Mammary epithelial cell (primary cell): ENCODE measurements around the gene DNAAF5.

Source experiments
- CTCF ChIP-seq, 2 donors: IDR thresholded peaks in 1 of 2; conservative IDR thresholded peaks in 1 of 2; 2 replicates each; pipeline ENCODE4 v1.5.1; 2011 to 2012; ENCODE audit warnings: inconsistent platforms in 2 of 2, low read length in 2 of 2, mild to moderate bottlenecking in 2 of 2, control low read depth in 1 of 2, low read depth in 1 of 2; ENCODE audit not compliant: insufficient read depth in 1 of 2; ENCODE audit errors: extremely low read depth in 1 of 2
- EZH2 ChIP-seq: IDR thresholded peaks from 2 replicates; pipeline ENCODE4 v1.6.1; 2012; ENCODE audit warnings: low read length, inconsistent platforms, borderline replicate concordance

GRCh38 chr7:716636-717035 is 9.9 kb upstream of the DNAAF5 start:
- TF ChIP-seq CTCF (conservative IDR thresholded peaks at IDR 0.05 in 1 of 2, IDR thresholded peaks at IDR 0.05 in 1 of 2; ENCODE audit: extremely low read depth in 1 of 2, insufficient read depth in 1 of 2, low read depth in 1 of 2, low read length in 2 of 2): no peak
- TF ChIP-seq EZH2: no peak
